DMS114 treated with DMSO at 0.1 percent for 48 hours (cell line): ENCODE measurements around the gene SPOCK1.

Source experiments
- DNase-seq: peaks from one replicate; lab custom pipeline; 2025; ENCODE audit not compliant: unreplicated experiment; lab: John Stamatoyannopoulos, UW

Gene SPOCK1

GRCh38 chr5:137206030-137206715 lies 293.0 kb downstream of the SPOCK1 start:
- DNase-seq = no peak

GRCh38 chr5:137205231-137206027 lies 293.7 kb downstream of the SPOCK1 start:
- no peak for DNase-seq

- DNase-seq = no peak
These were observed 296.0 kb downstream of the SPOCK1 start for GRCh38 chr5:137203011-137203632.

DNA sequence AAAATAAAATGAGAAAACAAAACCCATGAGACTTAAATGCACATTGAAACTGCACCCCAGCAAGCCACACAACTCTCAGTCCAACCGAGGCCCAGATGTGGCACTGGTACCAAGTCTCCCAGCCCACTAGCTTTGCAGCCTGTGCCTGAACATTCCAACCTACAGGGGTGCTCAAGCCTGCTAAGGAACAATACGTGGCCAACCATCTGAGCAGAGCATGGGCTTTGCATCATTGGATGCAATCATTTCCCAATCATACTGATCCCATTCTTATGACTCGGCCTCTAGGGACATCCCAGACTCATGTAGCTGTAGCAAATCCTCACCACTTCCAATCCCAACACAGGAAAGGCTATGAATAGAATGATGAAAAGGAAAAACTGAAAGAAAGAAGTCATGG lies 297.2 kb downstream of the SPOCK1 start:
- DNase-seq = no peak

DNA sequence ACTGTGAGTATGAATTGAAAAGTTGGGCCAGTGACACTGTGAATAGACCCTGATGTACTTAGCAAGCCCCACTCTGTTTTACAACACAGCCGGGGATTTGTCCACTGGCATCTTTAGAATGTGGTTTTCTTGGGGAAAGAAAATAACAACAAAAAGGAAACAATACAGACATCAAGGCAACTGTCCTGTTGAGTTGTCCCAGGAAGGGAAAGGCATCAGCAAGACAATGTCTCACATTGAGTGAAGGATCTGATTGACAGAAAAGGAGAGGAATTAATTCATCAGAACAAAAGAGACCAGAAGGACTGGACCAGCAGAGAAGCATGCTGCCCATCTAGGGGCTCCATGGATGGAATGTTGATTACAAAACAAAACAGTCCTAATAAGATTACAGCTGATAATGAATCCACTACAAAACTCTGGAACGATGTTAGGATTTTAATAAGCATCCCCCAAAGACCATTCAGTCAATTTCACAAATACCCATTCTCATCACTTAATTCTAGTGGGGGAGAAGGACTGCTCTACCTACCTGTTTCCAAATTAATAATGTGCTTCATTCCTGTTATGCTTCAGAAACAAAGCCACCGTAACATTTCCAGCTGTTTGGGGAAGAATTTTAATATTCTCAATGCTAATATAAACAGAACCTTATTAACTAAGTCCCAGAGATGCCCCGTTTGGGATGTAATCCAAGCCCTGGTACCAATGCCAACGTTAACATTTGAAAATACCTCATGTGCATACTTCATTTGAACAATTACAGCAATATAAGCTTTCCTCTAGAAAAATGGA lies 298.0 kb downstream of the SPOCK1 start:
- no peak for DNase-seq

GRCh38 chr5:137199966-137200365 lies 299.2 kb downstream of the SPOCK1 start:
- DNase-seq = no peak

- no peak for DNase-seq
These were observed 299.9 kb downstream of the SPOCK1 start for GRCh38 chr5:137199201-137199600.

DNA sequence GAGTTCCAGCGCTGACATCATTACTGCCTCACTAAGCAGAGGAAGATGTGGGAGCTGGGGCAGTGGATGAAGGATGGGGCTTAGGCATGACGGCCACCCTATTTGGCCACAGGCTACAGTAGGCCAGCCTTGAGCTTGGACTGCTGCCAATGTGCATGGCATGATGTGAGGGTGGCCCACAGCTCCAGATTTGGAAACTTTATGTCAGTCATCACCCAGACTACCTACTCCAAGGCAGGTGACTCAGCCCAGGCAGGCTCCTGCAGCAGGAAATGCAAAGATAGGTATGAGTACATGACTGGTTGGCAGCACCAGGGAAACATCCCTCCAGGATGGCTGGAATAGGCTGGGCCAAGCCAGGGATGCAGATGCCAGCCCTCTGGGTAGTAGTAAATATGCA lies 303.6 kb downstream of the SPOCK1 start:
- DNase-seq = no peak

GRCh38 chr5:137194300-137194699 lies 304.8 kb downstream of the SPOCK1 start:
- DNase-seq = no peak

DNA sequence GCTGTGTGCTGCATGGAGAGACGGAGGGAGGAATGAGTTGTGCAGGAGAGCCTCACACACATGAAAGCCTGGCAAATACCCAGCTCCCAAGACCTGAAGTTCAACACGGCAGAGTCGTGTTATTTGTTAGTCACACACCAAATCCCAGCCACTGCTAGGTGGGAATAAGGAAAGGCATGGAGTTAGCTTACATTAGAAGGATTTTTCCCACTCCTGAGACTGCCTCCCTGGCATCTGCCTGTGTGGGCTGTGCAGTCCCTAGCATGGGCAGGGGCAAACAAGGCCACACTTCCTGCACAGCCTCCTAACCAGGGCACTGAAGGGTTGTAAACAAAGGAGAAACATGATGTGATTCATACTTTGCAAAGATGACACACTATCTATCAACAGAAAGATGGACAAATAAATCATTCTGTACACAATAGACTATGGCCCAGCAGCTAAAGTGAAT lies 306.8 kb downstream of the SPOCK1 start:
- no peak for DNase-seq

- no peak for DNase-seq
These were observed 307.9 kb downstream of the SPOCK1 start for GRCh38 chr5:137191179-137191578.

DNA sequence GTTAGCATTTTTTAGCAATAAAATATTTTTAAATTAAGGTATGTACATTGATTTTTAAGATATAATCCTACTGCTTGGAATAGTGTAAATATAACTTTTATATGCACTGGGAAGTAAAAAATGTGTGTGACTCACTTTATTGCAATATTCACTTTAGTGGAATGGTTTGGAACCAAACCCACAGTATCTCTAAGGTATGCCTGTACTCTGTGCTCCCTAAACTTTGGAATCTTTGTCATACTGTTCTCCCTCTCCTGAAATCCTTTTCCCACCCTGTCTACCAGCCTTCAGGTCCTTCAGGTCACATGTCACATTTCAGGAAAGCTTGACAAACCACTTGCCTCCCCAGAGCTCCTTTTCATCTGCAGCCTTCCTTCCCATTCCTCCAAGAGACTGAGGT lies 308.7 kb downstream of the SPOCK1 start:
- no peak for DNase-seq

- no peak for DNase-seq
These were observed 309.1 kb downstream of the SPOCK1 start for GRCh38 chr5:137190031-137190430.

DNA sequence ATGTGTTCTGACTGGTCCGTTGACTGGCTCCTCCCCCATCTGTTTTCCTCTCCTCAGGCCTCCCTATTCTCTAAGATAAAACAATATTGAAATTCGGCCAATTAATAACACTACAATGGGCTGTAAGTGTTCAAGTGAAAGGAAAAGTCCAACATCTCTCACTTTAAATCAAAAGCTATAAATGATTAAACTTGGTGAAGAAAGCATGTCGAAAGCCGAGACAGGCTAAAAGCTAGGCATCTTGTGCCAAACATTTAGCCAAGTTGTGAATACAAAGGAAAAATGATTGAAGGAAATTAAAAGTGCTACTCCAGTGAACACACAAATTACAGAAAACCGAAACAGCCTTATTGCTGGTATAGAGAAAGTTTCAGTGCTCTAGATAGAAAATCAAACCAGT lies 310.6 kb downstream of the SPOCK1 start:
- no peak for DNase-seq

DNA sequence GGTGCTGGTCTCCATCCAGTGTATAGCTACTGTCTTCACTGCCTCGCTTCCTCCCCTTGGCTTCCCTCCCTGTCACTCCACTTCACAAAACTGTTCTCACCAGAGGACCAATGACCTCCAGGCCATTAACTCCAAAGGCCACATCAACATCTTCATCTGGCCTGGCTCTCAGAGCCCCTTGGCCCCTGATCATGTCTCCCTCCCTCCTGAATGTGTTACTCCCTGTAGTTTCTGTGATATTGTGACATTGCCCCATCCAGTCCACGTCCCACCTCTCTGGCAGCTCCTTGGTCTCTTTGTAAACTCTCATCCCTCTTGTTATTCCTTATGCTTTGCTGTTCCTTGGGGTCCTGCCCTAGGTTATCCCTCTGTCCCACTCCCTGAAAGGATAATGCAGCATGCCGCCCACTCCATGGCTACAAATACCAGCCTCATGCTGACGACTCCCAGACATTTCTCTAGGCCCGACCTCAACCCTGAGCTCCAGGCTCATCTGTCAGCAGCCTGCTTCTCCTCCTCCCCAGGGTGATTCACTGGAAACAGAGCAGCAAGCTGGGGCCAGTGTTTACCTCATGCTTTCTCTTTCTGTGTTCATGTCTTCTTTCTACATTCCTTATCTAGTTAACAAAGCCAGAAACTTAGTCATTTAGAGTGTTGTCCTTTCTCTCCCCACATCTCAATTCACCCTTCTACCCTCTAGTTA lies 312.2 kb downstream of the SPOCK1 start:
- DNase-seq = no peak

- DNase-seq = no peak
These were observed 313.9 kb downstream of the SPOCK1 start for GRCh38 chr5:137185193-137185592.

- DNase-seq = no peak
These were observed 314.4 kb downstream of the SPOCK1 start for GRCh38 chr5:137184734-137185133.

- DNase-seq = no peak
These were observed 316.6 kb downstream of the SPOCK1 start for GRCh38 chr5:137182576-137182975.

- no peak for DNase-seq
These were observed 317.5 kb downstream of the SPOCK1 start for GRCh38 chr5:137181667-137182066.

- no peak for DNase-seq
These were observed 319.9 kb downstream of the SPOCK1 start for GRCh38 chr5:137179203-137179602.

DNA sequence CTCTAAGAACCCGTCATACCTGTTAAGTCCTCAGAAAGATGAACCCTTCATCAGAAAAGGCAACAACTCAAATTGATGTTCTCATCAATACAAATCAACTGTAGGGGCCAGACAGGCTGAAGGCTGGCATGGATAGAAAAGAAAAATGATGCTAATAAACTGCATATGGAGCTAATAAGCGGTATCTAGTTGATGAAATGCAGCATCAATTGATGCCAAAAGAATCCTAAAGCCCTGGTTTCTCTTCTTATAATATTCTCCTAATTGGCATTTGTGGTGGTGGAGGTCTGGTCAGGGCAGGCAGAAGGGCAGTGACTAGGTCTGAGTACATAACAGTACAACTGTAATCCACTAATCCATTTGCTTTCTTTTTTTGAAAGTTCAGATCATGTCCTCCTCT lies 322.5 kb downstream of the SPOCK1 start:
- DNase-seq = no peak
